Stimulated activated CD4-positive, alpha-beta T cell treated with anti-CD3 and anti-CD28 coated beads, Interleukin-12 subunit alpha, Interleukin-12 subunit beta, amount 100 ng/mL, for 24 hours (primary cell): ENCODE results near the gene ELMOD3.

ENCODE experiments used
- DNase-seq, 2 experiments: peaks; one replicate each; pipeline ENCODE4 v3.0.0-alpha.2; 2020; ENCODE audit warnings: low read depth in 2 of 2

Gene ELMOD3

DNA sequence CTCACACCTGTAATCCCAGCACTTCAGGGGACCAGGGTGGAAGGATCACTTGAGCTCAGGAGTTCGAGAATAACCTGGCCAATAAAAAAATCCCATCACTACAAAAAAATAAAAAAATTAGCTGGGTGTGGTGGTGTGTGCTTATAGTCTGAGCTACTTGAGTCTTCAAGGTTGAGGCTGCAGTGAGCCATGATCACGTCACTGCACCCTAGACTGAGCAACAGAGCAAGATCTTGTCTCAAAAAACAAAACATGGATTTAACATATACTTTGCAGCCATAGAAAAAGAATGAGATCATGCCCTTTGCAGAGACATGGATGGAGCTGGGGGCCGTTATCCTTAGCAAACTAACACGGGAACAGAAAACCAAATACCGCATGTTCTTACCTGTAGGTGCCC lies 86.2 kb downstream of the ELMOD3 start:
- no peak for DNase-seq
